MM.1S (cell line): Measurements from ENCODE around the gene LINS1.

ENCODE experiments used
- DNase-seq: peaks from one replicate; pipeline ENCODE4 v3.0.0-alpha.2; 2015
- H2AFZ ChIP-seq: fragments of 300-600 bp; sonication (generic); 2 replicates; pipeline ENCODE4 v1.6.0; 2016; ENCODE audit warnings: antibody characterized with exemption, low read length
- H3F3A ChIP-seq: fragments of 300-600 bp; sonication (generic); 2 replicates; pipeline ENCODE4 v1.6.1; 2016; ENCODE audit warnings: mild to moderate bottlenecking, antibody characterized with exemption, low read length, moderate library complexity, mixed read lengths; ENCODE audit not compliant: insufficient read depth
- H3K27ac ChIP-seq: fragments of 300-600 bp; sonication (generic); 2 replicates; pipeline ENCODE4 v1.5.1; 2016; ENCODE audit warnings: mild to moderate bottlenecking, low read length
- H3K27me3 ChIP-seq: fragments of 300-600 bp; sonication (generic); replicated peaks from 2 replicates; pipeline ENCODE4 v1.6.0; 2016; ENCODE audit warnings: low read length; ENCODE audit not compliant: insufficient read depth
- H3K36me3 ChIP-seq: fragments of 300-600 bp; sonication (generic); replicated peaks from 2 replicates; pipeline ENCODE4 v1.6.1; 2016; ENCODE audit warnings: mild to moderate bottlenecking, low read length, mixed read lengths; ENCODE audit not compliant: insufficient read depth
- H3K4me1 ChIP-seq: fragments of 300-600 bp; sonication (generic); 2 replicates; pipeline ENCODE4 v1.6.1; 2016; ENCODE audit warnings: low read length, mixed read lengths
- H3K4me2 ChIP-seq: fragments of 300-600 bp; sonication (generic); 2 replicates; pipeline ENCODE4 v1.6.0; 2016; ENCODE audit warnings: low read depth, low read length
- H3K4me3 ChIP-seq: fragments of 300-600 bp; sonication (generic); 2 replicates; pipeline ENCODE4 v1.5.1; 2016; ENCODE audit warnings: low read length, mixed read lengths
- H3K79me2 ChIP-seq: fragments of 300-600 bp; sonication (generic); 2 replicates; pipeline ENCODE4 v1.6.1; 2016; ENCODE audit warnings: mixed run types, low read length, mixed read lengths
- H3K9ac ChIP-seq: fragments of 300-600 bp; sonication (generic); 2 replicates; pipeline ENCODE4 v1.6.1; 2016; ENCODE audit warnings: low read length, mixed read lengths
- H3K9me2 ChIP-seq: fragments of 300-600 bp; sonication (generic); replicated peaks from 2 replicates; pipeline ENCODE4 v1.6.1; 2016; ENCODE audit warnings: mild to moderate bottlenecking, low read length, mixed read lengths; ENCODE audit not compliant: insufficient read depth
- H3K9me3 ChIP-seq: fragments of 300-600 bp; sonication (generic); replicated peaks from 2 replicates; pipeline ENCODE4 v1.6.1; 2016; ENCODE audit warnings: mild to moderate bottlenecking, low read length, mixed read lengths; ENCODE audit not compliant: insufficient read depth
- H4K20me1 ChIP-seq: fragments of 300-600 bp; sonication (generic); 2 replicates; pipeline ENCODE4 v1.6.1; 2016; ENCODE audit warnings: mild to moderate bottlenecking, low read length, moderate library complexity, mixed read lengths; ENCODE audit not compliant: insufficient read depth
- EZH2 ChIP-seq: fragments of 300-600 bp; sonication (generic); optimal IDR thresholded peaks from 2 replicates; pipeline ENCODE3; 2017; ENCODE audit warnings: low read depth, mild to moderate bottlenecking, antibody characterized with exemption, low read length, mixed read lengths
- EZH2phosphoT487 ChIP-seq: fragments of 300-600 bp; sonication (generic); IDR thresholded peaks from 2 replicates; pipeline ENCODE4 v1.6.1; 2018; ENCODE audit warnings: antibody characterized with exemption, low read length
- TF ChIP-seq, protein P1 (sequence below): fragments of 300-600 bp; sonication (generic); IDR thresholded peaks from 2 replicates; pipeline ENCODE4 v1.5.1; 2016; ENCODE audit warnings: antibody characterized with exemption, low read length, mixed read lengths

The LINS1 gene

GRCh38 chr15:100536733-100537132 is 65.3 kb downstream of the LINS1 start:
- Histone ChIP-seq H3K9ac (no peak overlapping the region), H3K36me3 (no peaks in the 10 kb centered on the region), H3K4me1 (no peaks in the 10 kb centered on the region), H3F3A (no peaks in the 10 kb centered on the region), H3K79me2 (no peaks in the 10 kb centered on the region), H3K9me3 (no peaks in the 10 kb centered on the region), H2AFZ (no peak overlapping the region), H3K4me2 (no peak overlapping the region), H3K4me3 (no peak overlapping the region), H3K27me3 (no peaks in the 10 kb centered on the region), H3K27ac (no peak overlapping the region), H3K9me2 (no peaks in the 10 kb centered on the region), H4K20me1 (no peaks in the 10 kb centered on the region)
- DNase-seq = no peak
- TF ChIP-seq EZH2phosphoT487 = no peak
- TF ChIP-seq, protein P1, sequence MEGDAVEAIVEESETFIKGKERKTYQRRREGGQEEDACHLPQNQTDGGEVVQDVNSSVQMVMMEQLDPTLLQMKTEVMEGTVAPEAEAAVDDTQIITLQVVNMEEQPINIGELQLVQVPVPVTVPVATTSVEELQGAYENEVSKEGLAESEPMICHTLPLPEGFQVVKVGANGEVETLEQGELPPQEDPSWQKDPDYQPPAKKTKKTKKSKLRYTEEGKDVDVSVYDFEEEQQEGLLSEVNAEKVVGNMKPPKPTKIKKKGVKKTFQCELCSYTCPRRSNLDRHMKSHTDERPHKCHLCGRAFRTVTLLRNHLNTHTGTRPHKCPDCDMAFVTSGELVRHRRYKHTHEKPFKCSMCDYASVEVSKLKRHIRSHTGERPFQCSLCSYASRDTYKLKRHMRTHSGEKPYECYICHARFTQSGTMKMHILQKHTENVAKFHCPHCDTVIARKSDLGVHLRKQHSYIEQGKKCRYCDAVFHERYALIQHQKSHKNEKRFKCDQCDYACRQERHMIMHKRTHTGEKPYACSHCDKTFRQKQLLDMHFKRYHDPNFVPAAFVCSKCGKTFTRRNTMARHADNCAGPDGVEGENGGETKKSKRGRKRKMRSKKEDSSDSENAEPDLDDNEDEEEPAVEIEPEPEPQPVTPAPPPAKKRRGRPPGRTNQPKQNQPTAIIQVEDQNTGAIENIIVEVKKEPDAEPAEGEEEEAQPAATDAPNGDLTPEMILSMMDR = no peak
- no peak for TF ChIP-seq EZH2

DNA sequence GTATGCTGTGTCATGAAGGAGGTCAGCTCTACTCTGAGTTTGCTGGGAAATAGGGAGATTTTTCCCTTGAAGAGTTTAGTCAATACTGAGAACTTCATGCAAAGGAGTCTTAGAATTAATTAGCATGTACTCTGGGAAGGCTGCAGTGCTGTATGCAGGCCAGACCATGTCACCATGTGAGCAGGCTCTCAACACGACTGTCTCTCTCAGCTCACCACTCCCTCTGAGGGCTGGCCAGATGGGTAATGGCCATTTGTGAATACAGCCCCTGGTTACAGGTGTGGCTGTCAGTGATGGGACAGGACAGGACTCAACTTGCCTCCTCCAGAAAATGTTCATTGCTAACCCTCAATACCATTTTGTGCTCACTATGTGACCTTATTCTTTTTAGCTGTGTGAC is 68.1 kb downstream of the LINS1 start:
- H3K9ac ChIP-seq = no peak overlapping the region
- H3K4me3 ChIP-seq = no peak overlapping the region
- no peaks in the 10 kb centered on the region for H3F3A ChIP-seq
- no peaks in the 10 kb centered on the region for H3K36me3 ChIP-seq
- no peak overlapping the region for H2AFZ ChIP-seq
- H3K9me2 ChIP-seq = no peaks in the 10 kb centered on the region
- no peaks in the 10 kb centered on the region for H3K27me3 ChIP-seq
- H3K4me1 ChIP-seq = no peaks in the 10 kb centered on the region
- no peak for DNase-seq
- H3K9me3 ChIP-seq = no peaks in the 10 kb centered on the region
- no peak overlapping the region for H3K27ac ChIP-seq
- H3K79me2 ChIP-seq = no peaks in the 10 kb centered on the region
- TF ChIP-seq EZH2phosphoT487 (no peak), EZH2 (no peak)
- TF ChIP-seq, protein P1 = no peak
- H3K4me2 ChIP-seq = no peak overlapping the region
- H4K20me1 ChIP-seq = no peaks in the 10 kb centered on the region

- no peak overlapping the region for H2AFZ ChIP-seq
- no peak overlapping the region for H3K4me3 ChIP-seq
- no peaks in the 10 kb centered on the region for H3K9me2 ChIP-seq
- no peaks in the 10 kb centered on the region for H3K9me3 ChIP-seq
- no peak overlapping the region for H3K4me2 ChIP-seq
- no peaks in the 10 kb centered on the region for H3K27me3 ChIP-seq
- no peak overlapping the region for H3K9ac ChIP-seq
- no peak for DNase-seq
- TF ChIP-seq EZH2 (no peak), EZH2phosphoT487 (no peak)
- TF ChIP-seq, protein P1 = no peak
- H3K27ac ChIP-seq = no peak overlapping the region
- H3K36me3 ChIP-seq = no peaks in the 10 kb centered on the region
- H3K4me1 ChIP-seq = no peaks in the 10 kb centered on the region
- no peaks in the 10 kb centered on the region for H4K20me1 ChIP-seq
- H3F3A ChIP-seq = no peaks in the 10 kb centered on the region
- H3K79me2 ChIP-seq = no peaks in the 10 kb centered on the region
These were observed 70.1 kb downstream of the LINS1 start for GRCh38 chr15:100531823-100532327.
